ENCODE data around the gene IGLL5. TPM values are rescaled to one million over a fixed set of nuclear protein-coding genes. Genes with fewer than 3 reads are reported as not detected.

IGLL5 gene
- total RNA-seq, 2 donors from 2014 or later = 0.59 to 1.4 TPM

DNA sequence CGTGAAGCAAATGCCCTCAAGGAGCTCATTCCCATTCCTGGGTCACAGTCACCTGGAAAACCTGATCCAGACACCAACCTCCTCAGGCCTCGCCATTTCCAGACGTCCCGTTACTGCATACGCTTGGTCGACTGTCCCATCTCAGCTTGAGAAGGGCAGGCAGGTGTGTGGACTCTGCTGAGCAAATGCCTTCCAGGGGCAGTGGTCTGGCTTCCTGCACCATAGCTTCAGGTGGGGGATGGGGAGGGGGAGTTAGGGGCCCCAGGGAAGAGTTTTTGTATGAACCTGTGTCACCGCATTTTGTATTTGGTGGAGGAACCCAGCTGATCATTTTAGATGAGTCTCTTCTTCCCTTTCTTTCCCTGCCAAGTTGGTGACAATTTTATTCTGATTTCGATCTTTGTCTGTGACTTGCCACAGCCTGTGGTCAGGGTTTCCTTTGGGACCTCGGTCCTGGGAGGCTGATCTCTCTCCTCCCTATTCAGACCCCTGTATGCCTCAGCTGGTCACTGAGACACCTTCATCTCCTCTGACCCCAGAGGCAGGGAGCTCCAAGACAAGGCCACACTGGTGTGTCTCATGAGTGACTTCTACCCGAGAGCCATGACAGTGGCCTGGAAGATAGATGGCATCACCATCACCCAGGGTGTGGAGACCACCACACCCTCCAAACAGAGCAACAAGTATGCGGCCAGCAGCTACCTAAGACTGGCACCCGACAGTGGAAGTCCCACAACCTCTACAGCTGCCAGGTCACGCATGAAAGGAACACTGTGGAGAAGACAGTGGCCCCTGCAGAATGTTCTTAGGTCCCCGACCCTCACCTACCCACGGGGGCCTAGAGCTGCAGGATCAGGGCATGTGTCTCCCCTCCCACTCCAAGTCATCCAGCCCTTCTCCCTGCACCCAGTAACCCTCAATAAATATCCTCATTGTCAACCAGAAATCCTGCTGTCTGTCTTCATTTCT is 22.9 kb downstream of the IGLL5 start:
- H3K27ac ChIP-seq = no peak overlapping the region
- H3K9me3 ChIP-seq = no peaks in the 10 kb centered on the region
- no peaks in the 10 kb centered on the region for H3K4me1 ChIP-seq
- no peaks in the 10 kb centered on the region for H3K36me3 ChIP-seq
- no peaks in the 10 kb centered on the region for H3K27me3 ChIP-seq
- DNase-seq (ENCODE audit: low spot score) = no peak
- H3K4me3 ChIP-seq = no peak overlapping the region
- TF ChIP-seq, protein P1, sequence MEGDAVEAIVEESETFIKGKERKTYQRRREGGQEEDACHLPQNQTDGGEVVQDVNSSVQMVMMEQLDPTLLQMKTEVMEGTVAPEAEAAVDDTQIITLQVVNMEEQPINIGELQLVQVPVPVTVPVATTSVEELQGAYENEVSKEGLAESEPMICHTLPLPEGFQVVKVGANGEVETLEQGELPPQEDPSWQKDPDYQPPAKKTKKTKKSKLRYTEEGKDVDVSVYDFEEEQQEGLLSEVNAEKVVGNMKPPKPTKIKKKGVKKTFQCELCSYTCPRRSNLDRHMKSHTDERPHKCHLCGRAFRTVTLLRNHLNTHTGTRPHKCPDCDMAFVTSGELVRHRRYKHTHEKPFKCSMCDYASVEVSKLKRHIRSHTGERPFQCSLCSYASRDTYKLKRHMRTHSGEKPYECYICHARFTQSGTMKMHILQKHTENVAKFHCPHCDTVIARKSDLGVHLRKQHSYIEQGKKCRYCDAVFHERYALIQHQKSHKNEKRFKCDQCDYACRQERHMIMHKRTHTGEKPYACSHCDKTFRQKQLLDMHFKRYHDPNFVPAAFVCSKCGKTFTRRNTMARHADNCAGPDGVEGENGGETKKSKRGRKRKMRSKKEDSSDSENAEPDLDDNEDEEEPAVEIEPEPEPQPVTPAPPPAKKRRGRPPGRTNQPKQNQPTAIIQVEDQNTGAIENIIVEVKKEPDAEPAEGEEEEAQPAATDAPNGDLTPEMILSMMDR (IDR thresholded peaks at IDR 0.05) = no peak

DNA sequence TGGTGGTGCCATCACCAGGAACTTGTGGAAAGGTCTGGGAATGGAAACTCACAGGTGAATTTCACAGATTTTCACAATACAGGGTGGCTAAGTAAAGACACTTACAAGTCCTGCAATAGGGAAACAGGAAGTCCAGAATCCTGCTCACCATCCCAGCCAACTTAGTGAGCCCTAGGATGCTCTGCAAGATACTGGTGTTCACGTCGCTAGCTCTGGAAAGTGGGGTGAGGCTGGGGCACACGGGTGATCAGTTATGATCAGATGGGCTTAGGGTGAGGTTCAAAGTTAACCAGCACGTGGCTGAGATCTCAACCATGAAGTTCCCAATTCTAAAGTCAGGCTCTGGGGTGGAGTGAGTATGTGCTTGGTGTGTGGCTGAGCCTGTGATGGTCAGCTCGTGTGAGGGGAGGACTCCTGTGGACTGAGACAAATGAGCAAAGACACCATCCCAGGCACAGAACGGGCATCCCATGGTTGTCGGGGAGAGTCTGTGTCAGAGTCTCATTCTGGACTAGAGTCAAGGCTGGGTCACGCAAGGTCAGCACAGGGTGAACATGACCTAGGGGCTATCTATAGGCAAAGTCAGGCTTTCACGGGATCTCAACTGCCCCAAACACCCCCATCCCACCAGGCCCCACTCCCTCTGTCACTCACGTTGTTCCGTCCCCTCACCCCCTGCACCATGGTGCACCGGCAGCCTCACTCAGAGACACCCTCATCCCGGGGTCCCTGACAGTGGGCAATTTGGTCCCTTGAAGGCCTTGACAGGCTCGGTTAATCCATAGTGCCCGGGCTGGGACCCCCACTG is 23.9 kb downstream of the IGLL5 start:
- TF ChIP-seq, protein P1 (IDR thresholded peaks at IDR 0.05) = no peak
- H3K9me3 ChIP-seq = no peaks in the 10 kb centered on the region
- no peaks in the 10 kb centered on the region for H3K4me1 ChIP-seq
- no peak for DNase-seq (ENCODE audit: low spot score)
- H3K36me3 ChIP-seq = no peaks in the 10 kb centered on the region
- H3K27me3 ChIP-seq = no peaks in the 10 kb centered on the region
- no peak overlapping the region for H3K4me3 ChIP-seq
- no peak overlapping the region for H3K27ac ChIP-seq

DNA sequence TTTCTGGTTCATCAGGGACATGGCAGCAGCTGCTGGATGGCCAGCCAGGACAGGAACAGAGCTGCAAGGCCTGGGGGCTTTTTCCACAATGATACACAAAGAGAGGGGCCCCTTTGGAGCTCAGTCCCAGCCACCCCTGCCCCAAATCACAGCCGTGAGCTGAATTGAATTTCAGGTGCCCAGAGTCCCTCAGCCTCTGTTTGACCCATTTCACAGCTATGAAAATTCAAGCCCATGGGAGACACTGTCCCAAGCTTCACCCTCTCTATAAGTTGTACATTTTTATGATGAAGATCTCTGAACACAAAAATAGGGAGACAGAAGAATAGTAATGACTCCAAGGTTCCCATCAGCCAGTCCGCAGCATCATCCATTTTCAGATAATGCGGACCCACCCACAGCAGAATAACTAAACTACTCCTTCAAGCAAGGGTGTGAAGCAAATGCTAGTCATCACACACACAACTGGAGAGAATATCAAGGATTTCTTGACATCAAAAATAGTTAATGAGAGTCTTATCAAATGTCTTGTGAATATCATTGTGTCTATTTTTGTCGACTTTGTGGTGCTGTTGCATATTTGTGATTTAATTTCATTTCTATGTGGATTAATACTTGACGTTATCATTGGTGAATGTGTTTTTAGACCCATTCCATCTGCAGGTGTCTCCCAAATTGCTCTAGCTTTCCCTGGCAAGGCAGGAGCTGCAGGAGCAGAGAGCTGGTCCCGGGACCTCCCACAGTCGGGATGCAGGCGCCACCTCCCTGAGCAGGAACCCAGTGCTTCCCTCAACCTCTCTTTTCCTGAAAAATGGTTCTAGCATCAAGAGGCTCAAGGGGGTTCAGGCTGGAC is 24.7 kb downstream of the IGLL5 start:
- Histone ChIP-seq H3K36me3 (no peaks in the 10 kb centered on the region), H3K9me3 (no peaks in the 10 kb centered on the region), H3K4me3 (no peak overlapping the region), H3K27ac (no peak overlapping the region), H3K4me1 (no peaks in the 10 kb centered on the region), H3K27me3 (no peaks in the 10 kb centered on the region)
- TF ChIP-seq, protein P1 (IDR thresholded peaks at IDR 0.05) = no peak
- no peak for DNase-seq (ENCODE audit: low spot score)

DNA sequence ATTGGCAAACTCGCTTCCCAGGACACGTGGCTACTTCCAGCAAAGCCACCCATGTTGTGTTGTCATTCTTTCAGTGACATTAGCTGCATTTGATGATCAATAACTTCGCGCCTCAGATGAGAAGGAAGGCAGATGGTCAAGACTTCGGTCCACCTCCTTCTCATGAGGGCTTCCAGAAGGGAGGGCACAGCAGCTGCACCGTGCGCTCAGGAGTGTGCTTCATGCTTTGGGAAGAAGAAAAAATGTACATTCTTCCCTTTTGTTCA is 25.3 kb downstream of the IGLL5 start:
- TF ChIP-seq, protein P1 (IDR thresholded peaks at IDR 0.05) = no peak
- no peak for DNase-seq (ENCODE audit: low spot score)
- Histone ChIP-seq H3K9me3 (no peaks in the 10 kb centered on the region), H3K27ac (no peak overlapping the region), H3K4me3 (no peak overlapping the region), H3K4me1 (no peaks in the 10 kb centered on the region), H3K36me3 (no peaks in the 10 kb centered on the region), H3K27me3 (no peaks in the 10 kb centered on the region)

DNA sequence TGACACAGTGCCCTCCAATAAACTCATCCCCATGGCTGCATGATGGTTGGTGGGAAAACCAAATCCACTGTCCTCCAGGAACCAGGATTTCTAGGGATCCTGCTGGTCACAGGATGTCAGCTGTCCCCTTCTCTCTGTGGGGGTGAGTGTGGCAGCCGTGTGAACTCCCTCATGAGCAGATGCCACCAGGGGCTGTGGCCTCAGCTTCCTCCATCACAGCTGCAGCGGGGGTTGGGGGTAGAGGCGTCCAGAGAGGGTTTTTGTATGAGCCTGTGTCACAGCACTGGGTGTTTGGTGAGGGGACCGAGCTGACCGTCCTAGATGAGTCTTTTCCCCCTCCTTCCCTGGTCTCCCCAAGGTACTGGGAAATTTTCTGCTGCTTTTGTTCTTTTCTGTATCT is 26.4 kb downstream of the IGLL5 start:
- Histone ChIP-seq H3K4me3 (no peak overlapping the region), H3K27ac (no peak overlapping the region), H3K4me1 (no peaks in the 10 kb centered on the region), H3K9me3 (no peaks in the 10 kb centered on the region), H3K27me3 (no peaks in the 10 kb centered on the region), H3K36me3 (no peaks in the 10 kb centered on the region)
- TF ChIP-seq, protein P1 (IDR thresholded peaks at IDR 0.05) = no peak
- DNase-seq (ENCODE audit: low spot score) = no peak

Measured in right atrium auricular region (tissue), 2 donors.